ENCODE measurements around the gene MBP. TPM values are rescaled to one million over a fixed set of nuclear protein-coding genes. Genes with fewer than 3 reads are reported as not detected.

The MBP gene
- total RNA-seq, 1 experiment from 2014 or later, result not detected

- no peaks in the 10 kb centered on the region for H3K36me3 ChIP-seq (ENCODE audit: insufficient read depth, low read length, poor library complexity, severe bottlenecking)
- no peaks in the 10 kb centered on the region for H3K4me1 ChIP-seq (ENCODE audit: insufficient read depth, low read length, poor library complexity, severe bottlenecking)
- no peaks in the 10 kb centered on the region for H3K27me3 ChIP-seq (replicated peaks; ENCODE audit: insufficient read depth, low read depth, low read length, poor library complexity)
- no peak overlapping the region for H3K27ac ChIP-seq (ENCODE audit: low read depth, low read length, poor library complexity, severe bottlenecking)
- no peak overlapping the region for H3K4me3 ChIP-seq (ENCODE audit: low read depth, low read length, poor library complexity, severe bottlenecking)
- DNase-seq (ENCODE audit: low spot score), result no peak
- CTCF ChIA-PET, result interaction anchor here (0.5 kb wide), 1 partner anchor 184 kb away, joined by 8 read pairs; no protein-coding TSS in a partner anchor
- H3K9me3 ChIP-seq (ENCODE audit: low read depth, low read length, poor library complexity, severe bottlenecking), result no peaks in the 10 kb centered on the region
- BruUV-seq (replicated peaks), result no TSS peak
- POLR2A ChIA-PET (ENCODE audit: low non-redundant PET), result no interaction called here
- TF ChIP-seq EZH2 (IDR thresholded peaks at IDR 0.05; ENCODE audit: borderline replicate concordance, low read depth, low read length, poor library complexity, severe bottlenecking) (no peak), CTCF (conservative IDR thresholded peaks at IDR 0.05; ENCODE audit: low read depth, low read length) (no peak)
- intact Hi-C loops (cut with micrococcal nuclease; ENCODE audit: unreplicated experiment), result loop anchor here (10.0 kb wide), 1 partner anchor 592 kb away; no protein-coding TSS in a partner anchor
Measured at GRCh38 chr18:76986406-76986805, 146.2 kb downstream of the MBP start.

- Histone ChIP-seq H3K36me3 (ENCODE audit: insufficient read depth, low read length, poor library complexity, severe bottlenecking) (no peaks in the 10 kb centered on the region), H3K4me3 (ENCODE audit: low read depth, low read length, poor library complexity, severe bottlenecking) (no peak overlapping the region), H3K27me3 (replicated peaks; ENCODE audit: insufficient read depth, low read depth, low read length, poor library complexity) (no peaks in the 10 kb centered on the region), H3K9me3 (ENCODE audit: low read depth, low read length, poor library complexity, severe bottlenecking) (no peaks in the 10 kb centered on the region), H3K4me1 (ENCODE audit: insufficient read depth, low read length, poor library complexity, severe bottlenecking) (no peaks in the 10 kb centered on the region), H3K27ac (ENCODE audit: low read depth, low read length, poor library complexity, severe bottlenecking) (no peak overlapping the region)
- intact Hi-C loops (cut with micrococcal nuclease; ENCODE audit: unreplicated experiment), result loop anchor here (10.0 kb wide), 1 partner anchor 591 kb away; no protein-coding TSS in a partner anchor
- ChIA-PET POLR2A (ENCODE audit: low non-redundant PET) (no interaction called here), CTCF (interaction anchor here (0.5 kb wide), 1 partner anchor 184 kb away, joined by 8 read pairs; no protein-coding TSS in a partner anchor)
- DNase-seq (ENCODE audit: low spot score), result no peak
- BruUV-seq (replicated peaks), result no TSS peak
- no peak for TF ChIP-seq CTCF (conservative IDR thresholded peaks at IDR 0.05; ENCODE audit: low read depth, low read length)
- TF ChIP-seq EZH2 (IDR thresholded peaks at IDR 0.05; ENCODE audit: borderline replicate concordance, low read depth, low read length, poor library complexity, severe bottlenecking), result no peak
Measured at GRCh38 chr18:76985951-76986236, 146.7 kb downstream of the MBP start.

GRCh38 chr18:76985156-76985950 lies 147.2 kb downstream of the MBP start:
- TF ChIP-seq EZH2 (IDR thresholded peaks at IDR 0.05; ENCODE audit: borderline replicate concordance, low read depth, low read length, poor library complexity, severe bottlenecking) (no peak), CTCF (conservative IDR thresholded peaks at IDR 0.05; ENCODE audit: low read depth, low read length) (no peak)
- Histone ChIP-seq H3K27ac (ENCODE audit: low read depth, low read length, poor library complexity, severe bottlenecking) (no peak overlapping the region), H3K4me1 (ENCODE audit: insufficient read depth, low read length, poor library complexity, severe bottlenecking) (no peaks in the 10 kb centered on the region), H3K27me3 (replicated peaks; ENCODE audit: insufficient read depth, low read depth, low read length, poor library complexity) (no peaks in the 10 kb centered on the region), H3K4me3 (ENCODE audit: low read depth, low read length, poor library complexity, severe bottlenecking) (no peak overlapping the region), H3K9me3 (ENCODE audit: low read depth, low read length, poor library complexity, severe bottlenecking) (no peaks in the 10 kb centered on the region), H3K36me3 (ENCODE audit: insufficient read depth, low read length, poor library complexity, severe bottlenecking) (no peaks in the 10 kb centered on the region)
- BruUV-seq (replicated peaks), result no TSS peak
- ChIA-PET CTCF (no interaction called here), POLR2A (ENCODE audit: low non-redundant PET) (no interaction called here)
- intact Hi-C loops (cut with micrococcal nuclease; ENCODE audit: unreplicated experiment), result loop anchor here (10.0 kb wide), 1 partner anchor 591 kb away; no protein-coding TSS in a partner anchor
- no peak for DNase-seq (ENCODE audit: low spot score)
